ENCODE measurements around the gene GPR148.

GPR148 gene

DNA sequence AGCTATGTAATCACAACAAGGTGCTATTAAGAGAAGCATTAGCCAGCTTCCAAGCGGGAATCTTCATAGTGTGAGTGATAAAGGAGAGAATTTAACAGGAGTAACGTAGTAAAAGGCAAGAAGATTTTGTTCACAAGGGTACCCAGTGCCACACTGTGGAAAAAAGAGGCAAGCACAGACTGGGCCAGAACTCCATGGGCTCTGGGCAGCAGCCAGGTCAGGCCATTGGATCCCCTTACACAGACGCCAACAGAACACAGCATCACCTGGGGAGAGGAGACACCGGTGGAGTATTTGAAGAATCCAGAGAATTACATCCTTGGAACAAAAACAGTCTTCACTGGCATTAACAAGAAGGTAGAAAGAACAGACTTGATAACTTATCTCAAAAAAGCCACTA lies 47.7 kb downstream of the GPR148 start:
- no peak for DNase-seq

- DNase-seq = no peak
Measured at GRCh38 chr2:130778781-130779180, 49.9 kb downstream of the GPR148 start.

Measured in NCI-H510A (cell line).